ENCODE measurements around the gene ARHGAP40.

ARHGAP40 gene

DNA sequence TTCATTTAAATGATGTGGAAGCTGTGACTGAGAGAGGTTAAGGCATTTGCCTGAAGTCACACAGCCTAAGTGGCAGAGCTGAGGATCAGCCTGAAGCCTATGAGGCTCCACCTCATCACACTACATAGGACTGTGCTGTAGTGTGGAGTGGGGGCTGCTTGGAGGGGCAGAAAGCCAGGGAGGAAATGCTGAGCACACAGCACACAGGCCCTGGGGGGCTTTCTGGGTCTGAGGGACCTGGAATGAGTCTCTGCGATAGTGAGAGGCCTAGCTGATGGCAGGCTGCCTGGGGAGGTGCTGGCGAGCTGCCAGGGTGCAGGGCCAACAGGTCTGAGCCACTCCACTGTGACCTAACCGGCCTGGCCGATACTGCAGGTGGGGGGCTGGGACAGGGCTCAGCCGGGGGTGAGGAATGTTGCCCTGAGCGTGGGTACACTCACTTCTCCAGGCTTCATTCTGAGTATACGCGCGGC, 2.2 kb upstream of the ARHGAP40 start:
- DNase-seq (ENCODE audit: low spot score) = no peak
- Histone ChIP-seq H3K4me3 (no peak overlapping the region), H3K27ac (no peak overlapping the region)
- TF ChIP-seq, protein P1, sequence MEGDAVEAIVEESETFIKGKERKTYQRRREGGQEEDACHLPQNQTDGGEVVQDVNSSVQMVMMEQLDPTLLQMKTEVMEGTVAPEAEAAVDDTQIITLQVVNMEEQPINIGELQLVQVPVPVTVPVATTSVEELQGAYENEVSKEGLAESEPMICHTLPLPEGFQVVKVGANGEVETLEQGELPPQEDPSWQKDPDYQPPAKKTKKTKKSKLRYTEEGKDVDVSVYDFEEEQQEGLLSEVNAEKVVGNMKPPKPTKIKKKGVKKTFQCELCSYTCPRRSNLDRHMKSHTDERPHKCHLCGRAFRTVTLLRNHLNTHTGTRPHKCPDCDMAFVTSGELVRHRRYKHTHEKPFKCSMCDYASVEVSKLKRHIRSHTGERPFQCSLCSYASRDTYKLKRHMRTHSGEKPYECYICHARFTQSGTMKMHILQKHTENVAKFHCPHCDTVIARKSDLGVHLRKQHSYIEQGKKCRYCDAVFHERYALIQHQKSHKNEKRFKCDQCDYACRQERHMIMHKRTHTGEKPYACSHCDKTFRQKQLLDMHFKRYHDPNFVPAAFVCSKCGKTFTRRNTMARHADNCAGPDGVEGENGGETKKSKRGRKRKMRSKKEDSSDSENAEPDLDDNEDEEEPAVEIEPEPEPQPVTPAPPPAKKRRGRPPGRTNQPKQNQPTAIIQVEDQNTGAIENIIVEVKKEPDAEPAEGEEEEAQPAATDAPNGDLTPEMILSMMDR (IDR thresholded peaks at IDR 0.05) = no peak

DNA sequence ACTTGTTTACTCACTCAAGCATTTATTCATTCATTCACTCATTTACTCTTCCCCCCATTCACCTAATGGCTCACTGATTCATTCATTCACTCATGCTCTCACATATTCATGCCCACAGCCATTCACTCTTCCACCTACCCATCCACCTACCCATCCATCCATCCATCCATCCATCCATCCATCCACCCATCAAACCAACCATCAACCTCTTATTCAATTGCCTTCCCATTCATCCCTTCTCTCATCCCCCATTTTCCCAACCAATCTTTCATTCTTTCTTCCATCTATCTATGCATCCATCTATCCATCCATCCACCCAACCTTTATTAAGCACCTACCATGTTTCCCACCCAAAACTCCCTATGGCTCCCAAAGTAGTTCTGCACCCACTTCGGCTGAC, 1.6 kb upstream of the ARHGAP40 start:
- TF ChIP-seq, protein P1 (IDR thresholded peaks at IDR 0.05) = no peak
- H3K27ac ChIP-seq = no peak overlapping the region
- no peak for DNase-seq (ENCODE audit: low spot score)
- no peak overlapping the region for H3K4me3 ChIP-seq

- Histone ChIP-seq H3K27ac (no peak overlapping the region), H3K4me3 (no peak overlapping the region)
- no peak for DNase-seq (ENCODE audit: low spot score)
- TF ChIP-seq, protein P1 (IDR thresholded peaks at IDR 0.05) = no peak
Measured at GRCh38 chr20:38602185-38602581, 574 bp downstream of the ARHGAP40 start.

DNA sequence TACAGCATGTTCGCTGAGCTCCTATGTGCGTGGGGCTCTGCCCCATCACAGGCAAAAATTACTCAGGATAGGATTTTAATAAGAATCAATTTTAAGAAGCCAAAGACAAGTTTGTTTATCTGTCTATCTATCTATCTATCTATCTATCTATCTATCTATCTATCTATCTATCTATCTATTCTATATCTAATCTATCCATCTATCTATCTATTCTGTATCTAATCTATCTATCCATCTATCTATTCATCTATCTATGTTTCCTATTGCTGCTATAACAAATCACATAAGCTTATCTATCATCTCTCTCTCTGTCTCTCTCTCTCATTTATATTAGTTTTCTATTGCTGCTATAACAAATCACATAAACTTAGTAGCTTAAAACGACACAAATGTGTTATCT, 1.7 kb downstream of the ARHGAP40 start:
- TF ChIP-seq, protein P1 (IDR thresholded peaks at IDR 0.05) = no peak

DNA sequence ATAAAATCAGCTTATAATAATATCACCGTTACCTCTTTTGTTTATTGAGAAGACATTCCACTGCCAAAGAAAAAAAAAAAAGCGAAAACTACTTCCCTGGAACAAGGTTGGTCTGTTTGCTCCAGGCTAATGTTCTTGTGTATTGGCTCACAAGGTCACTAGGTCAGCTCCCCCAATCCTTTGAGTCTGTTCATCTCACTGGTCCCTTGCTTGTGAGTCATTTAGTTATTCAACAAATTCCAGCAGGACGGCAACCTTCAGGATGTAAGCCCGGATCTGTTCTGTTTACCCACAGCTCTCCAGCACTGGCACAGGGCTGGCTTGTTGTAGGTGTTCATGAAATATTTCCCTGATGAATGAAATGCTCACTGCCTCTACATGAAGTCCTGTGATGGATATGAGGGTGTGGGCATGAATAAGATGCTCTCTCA, 3.3 kb downstream of the ARHGAP40 start:
- TF ChIP-seq, protein P1 (IDR thresholded peaks at IDR 0.05) = no peak
- DNase-seq (ENCODE audit: low spot score) = no peak
- H3K4me3 ChIP-seq = no peak overlapping the region
- H3K27ac ChIP-seq = no peak overlapping the region

More for the DNA sequence above, 1.7 kb downstream of the ARHGAP40 start:
- H3K4me3 ChIP-seq = no peak overlapping the region
- no peak for DNase-seq (ENCODE audit: low spot score)
- H3K27ac ChIP-seq = no peak overlapping the region

- H3K27ac ChIP-seq = no peak overlapping the region
- no peak for DNase-seq (ENCODE audit: low spot score)
- TF ChIP-seq, protein P1 (IDR thresholded peaks at IDR 0.05) = no peak
- no peak overlapping the region for H3K4me3 ChIP-seq
Measured at GRCh38 chr20:38607351-38607750, 5.7 kb downstream of the ARHGAP40 start.

- TF ChIP-seq, protein P1 (IDR thresholded peaks at IDR 0.05) = no peak
- no peak overlapping the region for H3K4me3 ChIP-seq
- DNase-seq (ENCODE audit: low spot score) = no peak
- no peak overlapping the region for H3K27ac ChIP-seq
Measured at GRCh38 chr20:38608188-38608587, 6.6 kb downstream of the ARHGAP40 start.
